HepG2 (cell line): Measurements from ENCODE around the gene EIF4G1. TPM values are rescaled to one million over a fixed set of nuclear protein-coding genes. Genes with fewer than 3 reads are reported as not detected.

ENCODE experiments used
- AGO2 ChIP-seq: fragments of 200-400 bp; formaldehyde crosslinking; optimal IDR thresholded peaks from 2 replicates; pipeline ENCODE3; 2017; ENCODE audit warnings: mild to moderate bottlenecking, low read depth, low read length, moderate library complexity
- FOSL2 ChIP-seq: sonication (generic); formaldehyde crosslinking; IDR thresholded peaks from 2 replicates; pipeline ENCODE4 v1.4.0; 2020; ENCODE audit warnings: missing genetic modification reagents
- HDAC1 ChIP-seq: sonication (generic); formaldehyde crosslinking; IDR thresholded peaks from 2 replicates; pipeline ENCODE4 v1.5.1; 2020; ENCODE audit warnings: mild to moderate bottlenecking, missing genetic modification reagents
- HNRNPK ChIP-seq: fragments of 200-400 bp; formaldehyde crosslinking; IDR thresholded peaks from 2 replicates; pipeline ENCODE4 v1.6.1; 2018; ENCODE audit warnings: low read length, low read depth, moderate library complexity, mild to moderate bottlenecking; ENCODE audit not compliant: poor library complexity, severe bottlenecking
- ISL2 ChIP-seq: sonication (generic); formaldehyde crosslinking; IDR thresholded peaks from 2 replicates; pipeline ENCODE4 v1.5.0; 2020; ENCODE audit warnings: missing genetic modification reagents
- LCORL ChIP-seq, 2 experiments: fragments of 450-650 bp in 1 of 2; sonication (generic) in 1 of 2; formaldehyde crosslinking in 1 of 2; IDR thresholded peaks; 2 replicates each; pipeline versions ENCODE4 v1.5.0 to v1.6.1; 2017 to 2020; ENCODE audit warnings: antibody characterized with exemption in 1 of 2, missing genetic modification reagents in 1 of 2
- MED13 ChIP-seq: sonication (generic); formaldehyde crosslinking; IDR thresholded peaks from 2 replicates; pipeline ENCODE4 v1.5.0; 2020; ENCODE audit warnings: missing genetic modification reagents
- MTA1 ChIP-seq: sonication (generic); formaldehyde crosslinking; IDR thresholded peaks from 2 replicates; pipeline ENCODE4 v1.4.0; 2020; ENCODE audit warnings: missing genetic modification reagents, mild to moderate bottlenecking, borderline replicate concordance
- MYC ChIP-seq: sonication (generic); formaldehyde crosslinking; IDR thresholded peaks from 2 replicates; pipeline ENCODE4 v1.9.0; 2021; ENCODE audit warnings: missing genetic modification reagents, borderline replicate concordance
- NFE2L1 ChIP-seq: sonication (generic); formaldehyde crosslinking; IDR thresholded peaks from 2 replicates; pipeline ENCODE4 v1.4.0; 2020; ENCODE audit warnings: missing genetic modification reagents, mild to moderate bottlenecking, borderline replicate concordance
- NFKB2 ChIP-seq: sonication (generic); formaldehyde crosslinking; IDR thresholded peaks from 2 replicates; pipeline ENCODE4 v1.4.0; 2020; ENCODE audit warnings: missing genetic modification reagents, borderline replicate concordance
- NR2C2 ChIP-seq: sonication (generic); formaldehyde crosslinking; IDR thresholded peaks from 2 replicates; pipeline ENCODE4 v1.4.0; 2020; ENCODE audit warnings: missing genetic modification reagents, mild to moderate bottlenecking, moderate library complexity, borderline replicate concordance
- PCBP1 ChIP-seq: fragments of 200-400 bp; formaldehyde crosslinking; IDR thresholded peaks from 2 replicates; pipeline ENCODE4 v1.6.1; 2017; ENCODE audit warnings: mild to moderate bottlenecking, low read depth, low read length, borderline replicate concordance
- PHF8 ChIP-seq: sonication (generic); formaldehyde crosslinking; IDR thresholded peaks from 2 replicates; pipeline ENCODE4 v1.5.0; 2020; ENCODE audit warnings: missing genetic modification reagents
- SAP130 ChIP-seq: IDR thresholded peaks from 2 replicates; pipeline ENCODE4 v1.6.1; 2016; ENCODE audit warnings: low read depth
- SMAD1 ChIP-seq: sonication (generic); formaldehyde crosslinking; IDR thresholded peaks from 2 replicates; pipeline ENCODE4 v1.4.0; 2020; ENCODE audit warnings: missing genetic modification reagents, low read depth, mild to moderate bottlenecking, borderline replicate concordance
- SRSF4 ChIP-seq: fragments of 200-400 bp; formaldehyde crosslinking; IDR thresholded peaks from one replicate; pipeline ENCODE4 v1.6.1; 2018; ENCODE audit warnings: mild to moderate bottlenecking, low read depth, low read length, moderate library complexity; ENCODE audit not compliant: poor library complexity, severe bottlenecking
- ZFX ChIP-seq: sonication (generic); formaldehyde crosslinking; IDR thresholded peaks from 2 replicates; pipeline ENCODE4 v1.4.0; 2020; ENCODE audit warnings: mild to moderate bottlenecking, low read depth, missing genetic modification reagents, moderate library complexity
- ZNF607 ChIP-seq: sonication (generic); formaldehyde crosslinking; IDR thresholded peaks from 2 replicates; pipeline ENCODE4 v1.5.1; 2020; ENCODE audit warnings: missing genetic modification reagents, mild to moderate bottlenecking, borderline replicate concordance
- polyA plus RNA-seq, 8 experiments: library from polyadenylated mRNA; depleted of rRNA in 3 of 8; stranded (reverse) in 7 of 8; unstranded in 1 of 8; fragments of >200 nt; fragmentation: Illumina TruSeq in 4 of 8; extraction: Trizol in 4 of 8; gene quantifications; 2 replicates each; pipeline versions ENCODE4 v1.2.1 to v1.2.3, GENCODE V29; 2011 to 2016; ENCODE audit warnings: low read depth in 4 of 8, missing spikeins in 1 of 8, mixed read lengths in 1 of 8; ENCODE audit not compliant: insufficient read depth in 1 of 8
- total RNA-seq, 5 experiments: library from RNA; depleted of rRNA; stranded (reverse); fragments of >200 nt; fragmentation: Illumina TruSeq; extraction: Trizol; gene quantifications; 2 replicates each; pipeline ENCODE4 v1.2.3, GENCODE V29; 2016; ENCODE audit warnings: low read depth in 1 of 5
- TF ChIP-seq, protein P1 (sequence below): sonication (generic); formaldehyde crosslinking; IDR thresholded peaks from 2 replicates; pipeline ENCODE4 v1.4.0; 2020; ENCODE audit warnings: missing genetic modification reagents
- TF ChIP-seq, protein P2 (sequence below): sonication (generic); formaldehyde crosslinking; IDR thresholded peaks from 2 replicates; pipeline ENCODE4 v1.5.0; 2020; ENCODE audit warnings: mild to moderate bottlenecking, missing genetic modification reagents
- TF ChIP-seq, protein P3 (sequence below): sonication (generic); formaldehyde crosslinking; IDR thresholded peaks from 2 replicates; pipeline ENCODE4 v1.5.1; 2020; ENCODE audit warnings: mild to moderate bottlenecking, moderate library complexity, missing genetic modification reagents

Gene EIF4G1
- total and polyA plus RNA-seq, 2 of the 13 experiments (the other 11 are each of a cell fraction or from before 2014, with no cell fraction given): 208 to 213 TPM

DNA sequence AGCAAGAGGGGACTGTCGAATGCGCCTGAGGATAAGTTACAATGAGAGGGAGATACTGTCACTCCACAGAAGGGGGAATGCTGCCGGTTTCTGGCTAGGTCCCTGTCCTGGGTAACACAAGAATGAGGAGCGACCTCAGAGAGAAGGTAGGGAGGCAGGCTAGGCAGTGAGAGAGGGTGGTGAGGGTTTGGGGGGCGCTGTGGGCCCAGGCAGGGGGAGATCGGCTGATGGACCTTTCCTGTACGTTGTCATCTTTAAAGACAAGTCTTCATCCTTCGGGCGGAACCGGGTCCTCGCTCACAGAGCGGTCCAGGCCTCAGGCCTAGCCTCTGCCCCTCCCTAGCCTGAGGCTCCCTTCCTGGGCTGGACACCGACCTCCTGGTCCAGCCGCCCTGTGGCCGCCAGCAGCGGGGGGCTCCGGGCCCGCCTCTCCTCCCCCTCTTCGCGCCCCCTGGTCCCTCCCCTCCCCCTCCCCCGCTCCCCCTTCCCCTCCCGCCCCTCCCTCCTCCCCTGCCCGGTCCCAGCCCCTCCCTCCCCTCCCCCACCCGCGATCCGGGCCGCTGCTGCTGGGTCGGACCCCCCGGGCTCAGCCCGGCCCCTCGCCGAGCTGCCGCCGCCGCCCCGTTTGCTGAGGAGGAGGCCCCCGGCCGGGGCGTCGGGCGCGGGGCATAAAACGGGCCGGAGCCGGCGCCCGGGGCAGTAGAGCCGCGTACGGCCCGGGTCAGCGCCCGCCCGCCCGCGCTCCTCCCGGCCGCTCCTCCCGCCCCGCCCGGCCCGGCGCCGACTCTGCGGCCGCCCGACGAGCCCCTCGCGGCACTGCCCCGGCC, 65.2 kb downstream of the EIF4G1 start, which contains the start of gene CHRD (continued):
- TF ChIP-seq HNRNPK (peak; percentile 96), HDAC1 (CRISPR knock-in tag) (peak; percentile 28; the same call in 1 of the 2 replicates), SRSF4 (no peak), NFE2L1 (CRISPR knock-in tag) (0 out of 2 replicates have a peak, but pooled peaks have one; percentile 47), ZNF607 (CRISPR knock-in tag) (peak; percentile 29; the same call in 1 of the 2 replicates), MYC (0 out of 2 replicates have a peak, but pooled peaks have one; percentile 23), PCBP1 (peak; percentile 96), ISL2 (CRISPR knock-in tag) (peak; percentile 42; the same call in 1 of the 2 replicates), PHF8 (CRISPR knock-in tag) (peak; percentile 46; the same call in 1 of the 2 replicates), MTA1 (peak; percentile 6; the same call in 1 of the 2 replicates), MED13 (0 out of 2 replicates have a peak, but pooled peaks have one; percentile 28), LCORL (IDR thresholded peaks at IDR 0.05) (no peak), LCORL (CRISPR knock-in tag; IDR thresholded peaks at IDR 0.05) (peak; percentile 33; the same call in 1 of the 2 replicates), FOSL2 (CRISPR knock-in tag) (no peak), NR2C2 (no peak), SMAD1 (CRISPR knock-in tag) (no peak), NFKB2 (0 out of 2 replicates have a peak, but pooled peaks have one; percentile 45), AGO2 (peak; percentile 23), ZFX (peak; percentile 67), SAP130 (CRISPR knock-in tag) (peak; percentile 51; the same call in 1 of the 2 replicates)
- TF ChIP-seq, protein P1, sequence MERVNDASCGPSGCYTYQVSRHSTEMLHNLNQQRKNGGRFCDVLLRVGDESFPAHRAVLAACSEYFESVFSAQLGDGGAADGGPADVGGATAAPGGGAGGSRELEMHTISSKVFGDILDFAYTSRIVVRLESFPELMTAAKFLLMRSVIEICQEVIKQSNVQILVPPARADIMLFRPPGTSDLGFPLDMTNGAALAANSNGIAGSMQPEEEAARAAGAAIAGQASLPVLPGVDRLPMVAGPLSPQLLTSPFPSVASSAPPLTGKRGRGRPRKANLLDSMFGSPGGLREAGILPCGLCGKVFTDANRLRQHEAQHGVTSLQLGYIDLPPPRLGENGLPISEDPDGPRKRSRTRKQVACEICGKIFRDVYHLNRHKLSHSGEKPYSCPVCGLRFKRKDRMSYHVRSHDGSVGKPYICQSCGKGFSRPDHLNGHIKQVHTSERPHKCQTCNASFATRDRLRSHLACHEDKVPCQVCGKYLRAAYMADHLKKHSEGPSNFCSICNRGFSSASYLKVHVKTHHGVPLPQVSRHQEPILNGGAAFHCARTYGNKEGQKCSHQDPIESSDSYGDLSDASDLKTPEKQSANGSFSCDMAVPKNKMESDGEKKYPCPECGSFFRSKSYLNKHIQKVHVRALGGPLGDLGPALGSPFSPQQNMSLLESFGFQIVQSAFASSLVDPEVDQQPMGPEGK (CRISPR knock-in tag): peak; percentile 69; the same call in 1 of the 2 replicates
- TF ChIP-seq, protein P2, sequence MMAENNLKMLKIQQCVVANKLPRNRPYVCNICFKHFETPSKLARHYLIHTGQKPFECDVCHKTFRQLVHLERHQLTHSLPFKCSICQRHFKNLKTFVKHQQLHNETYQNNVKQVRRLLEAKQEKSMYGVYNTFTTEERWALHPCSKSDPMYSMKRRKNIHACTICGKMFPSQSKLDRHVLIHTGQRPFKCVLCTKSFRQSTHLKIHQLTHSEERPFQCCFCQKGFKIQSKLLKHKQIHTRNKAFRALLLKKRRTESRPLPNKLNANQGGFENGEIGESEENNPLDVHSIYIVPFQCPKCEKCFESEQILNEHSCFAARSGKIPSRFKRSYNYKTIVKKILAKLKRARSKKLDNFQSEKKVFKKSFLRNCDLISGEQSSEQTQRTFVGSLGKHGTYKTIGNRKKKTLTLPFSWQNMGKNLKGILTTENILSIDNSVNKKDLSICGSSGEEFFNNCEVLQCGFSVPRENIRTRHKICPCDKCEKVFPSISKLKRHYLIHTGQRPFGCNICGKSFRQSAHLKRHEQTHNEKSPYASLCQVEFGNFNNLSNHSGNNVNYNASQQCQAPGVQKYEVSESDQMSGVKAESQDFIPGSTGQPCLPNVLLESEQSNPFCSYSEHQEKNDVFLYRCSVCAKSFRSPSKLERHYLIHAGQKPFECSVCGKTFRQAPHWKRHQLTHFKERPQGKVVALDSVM (CRISPR knock-in tag): peak; percentile 29; the same call in 1 of the 2 replicates
- TF ChIP-seq, protein P3, sequence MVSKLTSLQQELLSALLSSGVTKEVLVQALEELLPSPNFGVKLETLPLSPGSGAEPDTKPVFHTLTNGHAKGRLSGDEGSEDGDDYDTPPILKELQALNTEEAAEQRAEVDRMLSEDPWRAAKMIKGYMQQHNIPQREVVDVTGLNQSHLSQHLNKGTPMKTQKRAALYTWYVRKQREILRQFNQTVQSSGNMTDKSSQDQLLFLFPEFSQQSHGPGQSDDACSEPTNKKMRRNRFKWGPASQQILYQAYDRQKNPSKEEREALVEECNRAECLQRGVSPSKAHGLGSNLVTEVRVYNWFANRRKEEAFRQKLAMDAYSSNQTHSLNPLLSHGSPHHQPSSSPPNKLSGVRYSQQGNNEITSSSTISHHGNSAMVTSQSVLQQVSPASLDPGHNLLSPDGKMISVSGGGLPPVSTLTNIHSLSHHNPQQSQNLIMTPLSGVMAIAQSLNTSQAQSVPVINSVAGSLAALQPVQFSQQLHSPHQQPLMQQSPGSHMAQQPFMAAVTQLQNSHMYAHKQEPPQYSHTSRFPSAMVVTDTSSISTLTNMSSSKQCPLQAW (CRISPR knock-in tag): 0 out of 2 replicates have a peak, but pooled peaks have one; percentile 4
